PC-9 (cell line): ENCODE data around the gene BORCS5.

ENCODE experiments used
- CTCF ChIP-seq: fragments of 200-600 bp; sonication (generic); conservative IDR thresholded peaks from 2 replicates; pipeline ENCODE4 v1.6.1; 2017; ENCODE audit warnings: mixed run types, antibody characterized with exemption, mild to moderate bottlenecking, moderate library complexity
- EZH2 ChIP-seq: fragments of 200-600 bp; sonication (generic); IDR thresholded peaks from 2 replicates; pipeline ENCODE4 v1.8.0; 2017; ENCODE audit warnings: antibody characterized with exemption, low read depth

GRCh38 chr12:12510551-12510950 lies 153.7 kb downstream of the BORCS5 start:
- TF ChIP-seq EZH2 (no peak), CTCF (no peak)
